Trophoblast cell (in vitro differentiated cells and primary cell): ENCODE measurements around the gene HERC4. TPM values are rescaled to one million over a fixed set of nuclear protein-coding genes. Genes with fewer than 3 reads are reported as not detected.
A peak's percentile ranks its signal among the peaks of the same experiment; 100 is the strongest.

ENCODE experiments used
- DNase-seq, 2 donors: peaks; one replicate each; pipeline ENCODE4 v3.0.0-alpha.2; 2016
- H2AFZ ChIP-seq: 2 replicates; pipeline ENCODE4 v1.6.1; 2013; ENCODE audit warnings: low read length, moderate library complexity, mild to moderate bottlenecking; ENCODE audit not compliant: insufficient read depth, poor library complexity
- H2AK5ac ChIP-seq: 2 replicates; pipeline ENCODE4 v1.6.1; 2013; ENCODE audit warnings: mild to moderate bottlenecking, low read length
- H2BK120ac ChIP-seq: 2 replicates; pipeline ENCODE4 v1.6.1; 2013; ENCODE audit warnings: low read length, mild to moderate bottlenecking, moderate library complexity; ENCODE audit not compliant: insufficient read depth, poor library complexity
- H2BK12ac ChIP-seq: 2 replicates; pipeline ENCODE4 v1.6.1; 2013; ENCODE audit warnings: mild to moderate bottlenecking, low read length, moderate library complexity
- H2BK5ac ChIP-seq: 2 replicates; pipeline ENCODE4 v1.6.1; 2013; ENCODE audit warnings: low read length, low read depth, moderate library complexity, mild to moderate bottlenecking; ENCODE audit not compliant: poor library complexity
- H3K14ac ChIP-seq: 2 replicates; pipeline ENCODE4 v1.6.1; 2013; ENCODE audit warnings: mild to moderate bottlenecking, low read length
- H3K18ac ChIP-seq: 2 replicates; pipeline ENCODE4 v1.6.1; 2013; ENCODE audit warnings: mild to moderate bottlenecking, low read length
- H3K23ac ChIP-seq: 2 replicates; pipeline ENCODE4 v1.6.1; 2013; ENCODE audit warnings: low read length
- H3K27ac ChIP-seq: 2 replicates; pipeline ENCODE4 v1.5.1; 2013; ENCODE audit warnings: low read depth, mild to moderate bottlenecking, inconsistent platforms, low read length, moderate library complexity
- H3K27me3 ChIP-seq: 2 replicates; pipeline ENCODE4 v1.6.1; 2013; ENCODE audit warnings: inconsistent platforms, mild to moderate bottlenecking, low read length, moderate library complexity; ENCODE audit not compliant: insufficient read depth
- H3K36me3 ChIP-seq, 2 experiments: 1 replicate in 1 of 2; 2 replicates in 1 of 2; pipeline ENCODE4 v1.6.1; 2013; ENCODE audit warnings: low read length in 2 of 2, mild to moderate bottlenecking in 2 of 2, moderate library complexity in 1 of 2; ENCODE audit not compliant: insufficient read depth in 2 of 2, control insufficient read depth in 1 of 2
- H3K4ac ChIP-seq: 2 replicates; pipeline ENCODE4 v1.6.1; 2013; ENCODE audit warnings: low read depth, mild to moderate bottlenecking, low read length, moderate library complexity
- H3K4me1 ChIP-seq, 2 experiments: 1 replicate in 1 of 2; 2 replicates in 1 of 2; pipeline ENCODE4 v1.6.1; 2013; ENCODE audit warnings: low read length in 2 of 2, mild to moderate bottlenecking in 2 of 2, moderate library complexity in 1 of 2; ENCODE audit not compliant: insufficient read depth in 2 of 2, control insufficient read depth in 1 of 2
- H3K4me2 ChIP-seq: 2 replicates; pipeline ENCODE4 v1.6.1; 2013; ENCODE audit warnings: inconsistent platforms, mild to moderate bottlenecking, low read length, moderate library complexity
- H3K4me3 ChIP-seq: 2 replicates; pipeline ENCODE4 v1.5.1; 2013; ENCODE audit warnings: mild to moderate bottlenecking, low read depth, low read length, inconsistent platforms
- H3K79me1 ChIP-seq: one replicate; pipeline ENCODE4 v1.6.1; 2013; ENCODE audit warnings: low read length
- H3K79me2 ChIP-seq: 2 replicates; pipeline ENCODE4 v1.6.1; 2013; ENCODE audit warnings: low read length, mild to moderate bottlenecking; ENCODE audit not compliant: control insufficient read depth, insufficient read depth, poor library complexity
- H3K9ac ChIP-seq: 2 replicates; pipeline ENCODE4 v1.6.1; 2013; ENCODE audit warnings: mild to moderate bottlenecking, low read length
- H3K9me3 ChIP-seq: 2 replicates; pipeline ENCODE4 v1.6.1; 2013; ENCODE audit warnings: low read depth, mild to moderate bottlenecking, control low read depth, inconsistent platforms, low read length; ENCODE audit not compliant: insufficient read depth
- H4K12ac ChIP-seq: 2 replicates; pipeline ENCODE4 v1.6.1; 2013; ENCODE audit warnings: low read depth, mild to moderate bottlenecking, low read length, moderate library complexity
- H4K8ac ChIP-seq: 2 replicates; pipeline ENCODE4 v1.6.1; 2013; ENCODE audit warnings: low read depth, mild to moderate bottlenecking, low read length, moderate library complexity
- H4K91ac ChIP-seq: one replicate; pipeline ENCODE4 v1.6.1; 2013; ENCODE audit warnings: low read depth, mild to moderate bottlenecking, low read length, moderate library complexity
- WGBS: extraction: QIAGEN DNeasy Blood & Tissue Kit; methylation state at CpG from one replicate; pipeline ENCODE4 v1.1.7; 2013; ENCODE audit warnings: missing lambda C conversion rate; ENCODE audit not compliant: insufficient read length, insufficient coverage; ENCODE audit errors: extremely low coverage; 5-methylcytosine and 5-hydroxymethylcytosine counted together
- polyA plus RNA-seq: library from polyadenylated mRNA; stranded (reverse); fragments of 200-250 nt; gene quantifications from 2 replicates; pipeline ENCODE4 v1.2.3, GENCODE V29; 2013

HERC4 gene, protein sequence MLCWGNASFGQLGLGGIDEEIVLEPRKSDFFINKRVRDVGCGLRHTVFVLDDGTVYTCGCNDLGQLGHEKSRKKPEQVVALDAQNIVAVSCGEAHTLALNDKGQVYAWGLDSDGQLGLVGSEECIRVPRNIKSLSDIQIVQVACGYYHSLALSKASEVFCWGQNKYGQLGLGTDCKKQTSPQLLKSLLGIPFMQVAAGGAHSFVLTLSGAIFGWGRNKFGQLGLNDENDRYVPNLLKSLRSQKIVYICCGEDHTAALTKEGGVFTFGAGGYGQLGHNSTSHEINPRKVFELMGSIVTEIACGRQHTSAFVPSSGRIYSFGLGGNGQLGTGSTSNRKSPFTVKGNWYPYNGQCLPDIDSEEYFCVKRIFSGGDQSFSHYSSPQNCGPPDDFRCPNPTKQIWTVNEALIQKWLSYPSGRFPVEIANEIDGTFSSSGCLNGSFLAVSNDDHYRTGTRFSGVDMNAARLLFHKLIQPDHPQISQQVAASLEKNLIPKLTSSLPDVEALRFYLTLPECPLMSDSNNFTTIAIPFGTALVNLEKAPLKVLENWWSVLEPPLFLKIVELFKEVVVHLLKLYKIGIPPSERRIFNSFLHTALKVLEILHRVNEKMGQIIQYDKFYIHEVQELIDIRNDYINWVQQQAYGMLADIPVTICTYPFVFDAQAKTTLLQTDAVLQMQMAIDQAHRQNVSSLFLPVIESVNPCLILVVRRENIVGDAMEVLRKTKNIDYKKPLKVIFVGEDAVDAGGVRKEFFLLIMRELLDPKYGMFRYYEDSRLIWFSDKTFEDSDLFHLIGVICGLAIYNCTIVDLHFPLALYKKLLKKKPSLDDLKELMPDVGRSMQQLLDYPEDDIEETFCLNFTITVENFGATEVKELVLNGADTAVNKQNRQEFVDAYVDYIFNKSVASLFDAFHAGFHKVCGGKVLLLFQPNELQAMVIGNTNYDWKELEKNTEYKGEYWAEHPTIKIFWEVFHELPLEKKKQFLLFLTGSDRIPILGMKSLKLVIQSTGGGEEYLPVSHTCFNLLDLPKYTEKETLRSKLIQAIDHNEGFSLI
- polyA plus RNA-seq, result 20.1 and 20.5 TPM in 2 replicates

DNA sequence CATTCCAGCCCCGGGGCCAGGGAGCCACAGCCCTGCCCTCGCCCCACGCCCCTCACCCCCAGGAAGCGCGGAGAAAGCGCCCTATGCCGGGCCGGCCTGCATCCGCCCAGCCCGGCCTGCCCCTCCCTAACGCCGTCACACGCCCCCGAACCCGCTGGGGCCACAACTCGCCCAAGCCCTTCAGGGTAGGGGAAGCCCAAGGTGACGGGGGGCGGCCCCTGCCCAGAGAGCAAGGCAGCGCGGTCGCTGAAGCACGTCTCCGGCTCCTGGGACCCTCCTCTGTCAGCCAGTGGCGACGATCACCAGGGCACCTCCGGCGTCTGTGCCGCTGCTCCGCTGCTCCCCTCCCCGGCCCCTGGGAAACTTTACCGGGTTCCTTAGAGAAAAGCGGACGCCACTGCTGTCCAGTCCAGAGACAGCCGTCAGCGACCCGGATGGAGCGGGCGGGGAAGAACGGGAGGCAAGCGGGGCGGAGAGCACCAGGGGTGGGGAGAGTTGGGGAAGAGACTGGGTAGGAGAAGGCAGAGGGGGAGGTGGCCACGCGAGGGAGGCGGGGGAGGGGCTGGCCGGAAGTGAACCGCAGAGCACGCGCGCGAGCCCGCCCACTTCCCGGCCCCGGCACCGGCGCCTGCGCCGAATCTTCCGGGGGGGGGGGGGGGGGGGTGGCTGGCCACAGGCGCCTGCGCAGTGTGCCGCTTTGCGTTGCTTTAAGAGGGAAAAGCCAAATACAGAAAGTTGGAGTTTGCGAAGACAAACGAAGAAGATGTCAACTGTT, at the start of gene HERC4:
HERC4 (minus strand) TSS at position 509 of the 775 bp plus-strand sequence. CDS start 2,175 bp downstream, outside the sequence.
- peak within 1 kb of the TSS; percentile 82 for H3K4me3 ChIP-seq
- peak within 1 kb of the TSS; percentile 96 for H2BK120ac ChIP-seq
- H4K91ac ChIP-seq, result peak within 1 kb of the TSS; percentile 97
- H4K12ac ChIP-seq, result peak within 1 kb of the TSS; percentile 96
- H3K9ac ChIP-seq, result peak within 1 kb of the TSS; percentile 83
- peaks cover 2 to 3% of the 10 kb centered on the region in 2 experiments for H3K4me1 ChIP-seq
- peaks cover 0 to 3% of the 10 kb centered on the region in 2 experiments for H3K36me3 ChIP-seq
- peak within 1 kb of the TSS; percentile 97 for H4K8ac ChIP-seq
- H3K14ac ChIP-seq, result peak within 1 kb of the TSS; percentile 98
- DNase-seq, result peak; percentile 89 to 91
- H3K27ac ChIP-seq, result peak within 1 kb of the TSS; percentile 93
- H2AK5ac ChIP-seq, result peak within 1 kb of the TSS; percentile 66
- peak within 1 kb of the TSS; percentile 76 for H3K4me2 ChIP-seq
- H2BK5ac ChIP-seq, result peak within 1 kb of the TSS; percentile 96
- H3K79me2 ChIP-seq, result peaks cover 6% of the 10 kb centered on the region
- H3K79me1 ChIP-seq, result peaks cover 10% of the 10 kb centered on the region
- H3K23ac ChIP-seq, result no peak within 1 kb of the TSS
- H2BK12ac ChIP-seq, result peak within 1 kb of the TSS; percentile 35
- peak within 1 kb of the TSS; percentile 95 for H2AFZ ChIP-seq
- H3K27me3 ChIP-seq, result no peaks in the 10 kb centered on the region
- H3K4ac ChIP-seq, result peak within 1 kb of the TSS; percentile 64
- peak within 1 kb of the TSS; percentile 98 for H3K18ac ChIP-seq
- WGBS, result no CpG with 5 or more reads among the region's 64 CpGs
- no peaks in the 10 kb centered on the region for H3K9me3 ChIP-seq

DNA sequence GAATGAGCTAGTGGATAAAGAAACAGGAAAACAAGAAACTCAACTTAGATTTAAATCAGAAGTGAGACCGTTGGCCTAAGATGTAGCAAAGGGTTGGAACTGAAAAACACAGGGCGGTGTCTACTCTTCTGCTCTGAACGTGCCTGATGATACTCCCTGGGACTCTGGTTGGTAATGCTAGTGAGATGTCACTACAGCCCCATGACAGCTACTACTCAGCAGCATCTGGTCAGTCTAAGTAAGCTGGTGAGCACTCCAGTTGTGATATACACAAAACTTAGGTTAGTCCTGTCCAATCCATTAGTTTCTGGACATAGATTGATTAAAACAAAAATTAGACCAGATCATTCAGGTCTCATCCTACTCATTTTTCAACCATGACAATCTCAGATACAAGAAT, 49.6 kb upstream of the HERC4 start:
- H3K79me2 ChIP-seq, result no peaks in the 10 kb centered on the region
- no peak overlapping the region for H2BK12ac ChIP-seq
- no peak overlapping the region for H4K91ac ChIP-seq
- no peak overlapping the region for H3K4ac ChIP-seq
- H3K27me3 ChIP-seq, result no peaks in the 10 kb centered on the region
- H3K4me3 ChIP-seq, result no peak overlapping the region
- no peak overlapping the region for H2BK5ac ChIP-seq
- no peak overlapping the region for H3K14ac ChIP-seq
- H3K18ac ChIP-seq, result no peak overlapping the region
- no peaks in the 10 kb centered on the region for H3K4me1 ChIP-seq
- no CpG with 5 or more reads among the region's 3 CpGs for WGBS
- no peak overlapping the region for H3K27ac ChIP-seq
- no peaks in the 10 kb centered on the region for H3K36me3 ChIP-seq
- H2AFZ ChIP-seq, result no peak overlapping the region
- H3K9me3 ChIP-seq, result no peaks in the 10 kb centered on the region
- no peak overlapping the region for H2AK5ac ChIP-seq
- no peak overlapping the region for H4K12ac ChIP-seq
- no peak overlapping the region for H2BK120ac ChIP-seq
- no peak for DNase-seq
- H3K4me2 ChIP-seq, result no peak overlapping the region
- no peaks in the 10 kb centered on the region for H3K79me1 ChIP-seq
- no peak overlapping the region for H4K8ac ChIP-seq
- no peak overlapping the region for H3K9ac ChIP-seq
- H3K23ac ChIP-seq, result no peak overlapping the region

DNA sequence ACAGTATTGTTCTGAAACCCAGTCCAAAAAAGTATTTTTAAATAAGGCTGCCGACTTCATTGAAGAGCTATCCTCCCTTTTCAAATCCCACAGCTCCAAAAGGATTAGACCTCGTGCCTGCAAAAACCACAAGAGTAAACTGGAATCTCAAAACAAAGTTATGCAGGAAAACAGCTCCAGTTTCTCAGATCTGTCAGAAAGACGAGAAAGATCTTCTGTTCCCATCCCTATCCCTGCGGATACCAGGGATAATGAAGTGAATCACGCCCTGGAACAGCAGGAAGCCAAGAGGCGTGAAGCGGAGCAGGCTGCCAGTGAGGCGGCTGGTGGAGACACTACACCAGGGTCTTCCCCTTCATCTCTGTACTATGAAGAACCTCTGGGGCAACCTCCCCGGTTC, 46.8 kb upstream of the HERC4 start:
- no peak overlapping the region for H3K23ac ChIP-seq
- WGBS, result no CpG with 5 or more reads among the region's 9 CpGs

More for the DNA sequence above, 46.8 kb upstream of the HERC4 start:
- H3K27me3 ChIP-seq, result no peaks in the 10 kb centered on the region
- no peak overlapping the region for H4K8ac ChIP-seq
- no peak overlapping the region for H2AFZ ChIP-seq
- H2BK120ac ChIP-seq, result no peak overlapping the region
- H3K14ac ChIP-seq, result no peak overlapping the region
- H3K79me2 ChIP-seq, result no peaks in the 10 kb centered on the region
- no peak overlapping the region for H3K9ac ChIP-seq
- H3K4me3 ChIP-seq, result no peak overlapping the region
- H4K91ac ChIP-seq, result no peak overlapping the region
- H3K4ac ChIP-seq, result no peak overlapping the region
- H4K12ac ChIP-seq, result no peak overlapping the region
- no peak overlapping the region for H2BK12ac ChIP-seq
- H3K4me1 ChIP-seq, result no peaks in the 10 kb centered on the region
- no peak overlapping the region for H2AK5ac ChIP-seq
- no peak for DNase-seq
- no peaks in the 10 kb centered on the region for H3K36me3 ChIP-seq
- H3K79me1 ChIP-seq, result no peaks in the 10 kb centered on the region
- no peak overlapping the region for H3K4me2 ChIP-seq
- H3K27ac ChIP-seq, result no peak overlapping the region
- no peak overlapping the region for H2BK5ac ChIP-seq
- no peak overlapping the region for H3K18ac ChIP-seq
- H3K9me3 ChIP-seq, result no peaks in the 10 kb centered on the region
